Measurements from ENCODE around the gene SLC30A5.

Gene SLC30A5

GRCh38 chr5:69167929-69168328 lies 74.1 kb downstream of the SLC30A5 start:
- DNase-seq, result no peak

GRCh38 chr5:69170495-69170894 lies 76.7 kb downstream of the SLC30A5 start:
- no peak for DNase-seq

- no peak for DNase-seq
Measured at GRCh38 chr5:69170969-69171368, 77.2 kb downstream of the SLC30A5 start.

Measured in SW 1271 (cell line).